ENCODE data around the gene RASSF3.
A peak's percentile ranks its signal among the peaks of the same experiment; 100 is the strongest.

RASSF3 gene

DNA sequence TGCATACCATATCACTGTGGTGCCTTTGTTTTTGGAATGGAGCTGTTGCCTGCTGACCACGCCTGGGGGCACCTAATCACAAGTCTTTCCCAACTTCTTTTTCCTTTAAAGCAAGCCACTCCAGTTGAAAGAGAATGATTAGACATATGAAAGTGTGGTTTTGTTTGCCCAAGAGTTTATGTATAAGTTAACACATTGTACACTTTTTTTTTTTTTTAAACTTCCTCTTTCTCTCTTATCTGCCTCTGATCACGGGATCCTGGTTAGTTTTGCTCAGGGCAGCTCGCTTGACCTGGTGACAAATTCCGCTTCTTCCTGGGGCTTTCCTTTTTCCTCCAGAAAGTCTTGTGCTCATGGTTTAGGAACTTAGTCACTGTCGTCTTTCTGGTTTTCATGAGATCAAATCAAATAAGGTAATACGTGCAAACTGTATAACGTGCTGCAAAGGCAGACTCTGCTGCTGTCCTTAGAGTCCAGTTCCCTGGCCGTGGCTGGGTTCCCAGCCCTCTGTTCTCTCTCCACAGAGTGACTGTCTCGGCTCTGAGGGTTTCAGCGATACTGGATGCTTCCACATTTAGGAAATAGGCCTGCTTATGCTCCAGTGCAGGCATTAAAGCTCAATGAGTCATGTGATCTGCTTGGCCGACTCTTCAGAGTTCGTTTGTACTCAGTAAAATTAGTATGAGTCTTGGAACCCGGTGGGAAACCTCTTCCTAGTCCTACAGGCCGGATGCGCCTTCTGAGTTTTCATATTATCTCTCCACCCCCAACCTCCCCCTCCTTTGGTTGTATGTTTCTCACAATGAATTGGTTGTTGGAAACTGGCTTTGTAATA is 15.2 kb downstream of the RASSF3 start:
- H3K27ac ChIP-seq = peak overlapping the region; percentile 84

DNA sequence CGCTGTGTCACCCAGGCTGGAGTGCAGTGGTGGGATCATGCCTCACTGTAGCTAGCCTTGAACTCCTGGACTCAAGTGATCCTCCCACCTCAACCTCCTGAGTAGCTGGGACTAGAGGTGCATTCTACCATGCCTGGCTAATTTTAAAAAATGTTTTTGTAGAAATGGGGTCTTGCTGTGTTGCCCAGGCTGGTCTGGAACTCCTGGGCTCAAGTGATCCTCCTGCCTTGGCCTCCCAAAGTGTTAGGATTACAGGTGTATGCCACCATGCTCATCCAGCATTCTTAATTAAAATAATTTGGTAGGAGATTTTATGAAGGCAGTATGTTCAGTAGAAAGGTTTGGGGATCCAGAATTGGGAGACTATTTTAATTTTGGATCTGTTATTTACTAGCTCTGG is 16.3 kb downstream of the RASSF3 start:
- H3K27ac ChIP-seq = peak overlapping the region; percentile 84

More for the DNA sequence above, 15.2 kb downstream of the RASSF3 start:
- no peak for TF ChIP-seq ZFX (IDR thresholded peaks at IDR 0.05)
- TF ChIP-seq, protein P1, sequence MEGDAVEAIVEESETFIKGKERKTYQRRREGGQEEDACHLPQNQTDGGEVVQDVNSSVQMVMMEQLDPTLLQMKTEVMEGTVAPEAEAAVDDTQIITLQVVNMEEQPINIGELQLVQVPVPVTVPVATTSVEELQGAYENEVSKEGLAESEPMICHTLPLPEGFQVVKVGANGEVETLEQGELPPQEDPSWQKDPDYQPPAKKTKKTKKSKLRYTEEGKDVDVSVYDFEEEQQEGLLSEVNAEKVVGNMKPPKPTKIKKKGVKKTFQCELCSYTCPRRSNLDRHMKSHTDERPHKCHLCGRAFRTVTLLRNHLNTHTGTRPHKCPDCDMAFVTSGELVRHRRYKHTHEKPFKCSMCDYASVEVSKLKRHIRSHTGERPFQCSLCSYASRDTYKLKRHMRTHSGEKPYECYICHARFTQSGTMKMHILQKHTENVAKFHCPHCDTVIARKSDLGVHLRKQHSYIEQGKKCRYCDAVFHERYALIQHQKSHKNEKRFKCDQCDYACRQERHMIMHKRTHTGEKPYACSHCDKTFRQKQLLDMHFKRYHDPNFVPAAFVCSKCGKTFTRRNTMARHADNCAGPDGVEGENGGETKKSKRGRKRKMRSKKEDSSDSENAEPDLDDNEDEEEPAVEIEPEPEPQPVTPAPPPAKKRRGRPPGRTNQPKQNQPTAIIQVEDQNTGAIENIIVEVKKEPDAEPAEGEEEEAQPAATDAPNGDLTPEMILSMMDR (conservative IDR thresholded peaks at IDR 0.05) = no peak

DNA sequence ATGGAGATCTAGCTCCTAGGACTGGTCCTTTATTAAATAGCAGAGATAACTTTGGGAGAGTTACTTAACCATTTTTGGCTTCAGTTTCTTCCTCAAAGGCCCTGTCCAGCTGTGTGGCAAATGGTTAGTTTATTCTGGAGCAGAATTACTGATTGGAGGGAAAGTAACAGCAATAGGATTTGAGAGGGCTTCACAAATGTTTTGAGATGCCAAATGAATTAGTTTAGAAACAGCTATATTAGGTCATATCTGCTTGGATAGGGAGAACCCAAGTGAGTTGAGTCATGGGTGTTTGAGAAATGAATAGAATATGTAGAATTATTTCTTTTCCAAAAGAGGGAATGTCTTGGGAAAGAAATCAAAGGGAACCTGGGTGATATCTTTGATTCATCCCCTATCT is 17.5 kb downstream of the RASSF3 start:
- TF ChIP-seq, protein P1 (conservative IDR thresholded peaks at IDR 0.05) = no peak
- TF ChIP-seq ZFX (IDR thresholded peaks at IDR 0.05) = no peak
- H3K27ac ChIP-seq = no peak overlapping the region

DNA sequence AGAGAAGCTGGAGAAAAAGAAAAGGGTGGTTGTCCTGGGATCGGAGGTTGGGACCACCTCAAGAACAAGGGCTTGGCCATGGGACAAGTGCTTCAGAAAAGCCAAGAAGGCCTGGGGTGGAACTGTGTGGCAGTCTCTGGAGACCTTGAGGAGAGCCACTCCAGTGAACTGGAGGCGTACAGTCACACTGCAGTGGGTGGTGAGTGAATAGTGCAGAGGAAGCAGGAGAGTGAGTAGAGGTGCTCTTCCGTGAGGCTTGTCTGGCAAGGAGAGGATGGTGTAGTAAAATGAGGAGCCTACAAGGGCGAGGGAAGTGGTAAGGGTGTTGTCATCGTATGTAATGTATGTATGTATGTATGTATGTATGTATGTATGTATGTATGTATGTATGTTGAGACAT is 20.9 kb downstream of the RASSF3 start:
- no peak for TF ChIP-seq ZFX (IDR thresholded peaks at IDR 0.05)
- TF ChIP-seq, protein P1 (conservative IDR thresholded peaks at IDR 0.05) = no peak
- H3K27ac ChIP-seq = no peak overlapping the region

- TF ChIP-seq, protein P1 (conservative IDR thresholded peaks at IDR 0.05) = no peak
- no peak for TF ChIP-seq ZFX (IDR thresholded peaks at IDR 0.05)
- H3K27ac ChIP-seq = peak overlapping the region; percentile 49
Measured at GRCh38 chr12:64633011-64633939, 23.0 kb downstream of the RASSF3 start.

DNA sequence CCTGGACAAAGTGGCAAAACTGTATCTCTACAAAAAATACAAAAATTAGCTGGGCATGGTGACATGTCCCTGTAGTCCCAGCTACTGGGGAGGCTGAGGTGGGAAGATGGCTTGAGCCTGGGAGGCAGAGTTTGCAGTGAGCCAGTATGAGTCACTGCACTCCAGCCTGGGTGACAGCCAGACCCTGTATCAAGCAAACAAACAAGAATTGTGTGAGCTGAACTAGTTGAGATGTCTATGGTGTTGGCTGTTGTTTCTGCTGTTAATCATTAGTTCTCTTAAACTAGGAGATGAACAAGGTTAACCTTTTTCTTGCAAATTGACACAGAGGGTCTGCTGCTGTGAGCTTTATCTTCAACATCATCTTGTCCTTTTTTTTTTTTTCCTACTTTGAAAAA is 23.6 kb downstream of the RASSF3 start:
- no peak for TF ChIP-seq ZFX (IDR thresholded peaks at IDR 0.05)
- TF ChIP-seq, protein P1 (conservative IDR thresholded peaks at IDR 0.05) = no peak
- H3K27ac ChIP-seq = peak overlapping the region; percentile 49

GRCh38 chr12:64634508-64635092 is 24.3 kb downstream of the RASSF3 start:
- TF ChIP-seq, protein P1 (conservative IDR thresholded peaks at IDR 0.05) = no peak
- no peak for TF ChIP-seq ZFX (IDR thresholded peaks at IDR 0.05)
- H3K27ac ChIP-seq = peak overlapping the region; percentile 49
